HG03108 (cell line): ENCODE data around the gene MFNG.

Experiments
- ATAC-seq: cut with Tn5 transposase; IDR thresholded peaks from one replicate; pipeline ENCODE4 v1.9.1; 2021; ENCODE audit warnings: moderate library complexity; ENCODE audit not compliant: unreplicated experiment

Gene MFNG

DNA sequence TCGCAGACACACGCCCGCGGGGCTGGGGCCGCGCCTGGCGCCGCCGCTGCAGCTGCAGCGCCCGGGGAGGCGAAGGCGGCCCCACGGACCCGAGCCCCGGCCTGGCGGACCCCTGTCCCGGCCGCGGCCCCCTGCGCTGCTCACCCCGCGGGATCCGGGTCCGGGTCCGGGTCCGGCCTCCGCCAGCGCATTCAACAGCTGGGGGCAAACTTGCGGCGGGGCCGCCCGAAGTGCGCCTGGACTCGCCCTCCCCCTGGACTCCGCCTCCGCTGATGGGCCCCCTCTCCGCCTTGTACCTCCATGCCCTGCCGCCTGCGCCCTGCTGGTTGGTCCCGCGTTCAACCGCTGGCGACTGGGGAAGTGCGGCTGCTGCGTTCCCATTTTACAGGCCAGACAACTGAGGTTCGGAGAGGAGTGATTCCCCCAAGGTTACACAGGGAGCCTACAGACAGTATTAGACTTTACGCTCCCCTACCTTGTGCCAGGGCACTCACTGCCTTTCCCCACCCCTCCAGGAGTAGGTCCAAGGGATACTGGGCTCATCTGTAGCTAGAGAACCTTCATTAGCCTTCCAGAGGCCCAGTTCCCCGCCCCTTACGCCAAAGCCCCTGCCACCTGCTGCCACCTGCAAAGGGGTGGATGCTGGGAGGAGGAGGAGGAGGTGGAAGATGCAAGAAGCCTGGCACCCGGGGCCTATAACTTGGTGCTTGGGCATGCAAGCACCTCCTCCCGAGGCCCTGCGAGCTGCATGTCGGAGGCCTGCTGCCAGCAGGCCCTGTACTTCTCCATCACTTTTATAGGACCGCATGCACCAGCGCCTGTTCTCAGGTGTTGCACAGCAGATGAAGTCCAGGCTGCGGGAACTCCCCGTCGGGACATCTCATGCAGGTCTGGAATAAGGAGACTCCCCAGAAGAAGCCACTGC is 58.2 kb downstream of the MFNG start:
- ATAC-seq = no peak

DNA sequence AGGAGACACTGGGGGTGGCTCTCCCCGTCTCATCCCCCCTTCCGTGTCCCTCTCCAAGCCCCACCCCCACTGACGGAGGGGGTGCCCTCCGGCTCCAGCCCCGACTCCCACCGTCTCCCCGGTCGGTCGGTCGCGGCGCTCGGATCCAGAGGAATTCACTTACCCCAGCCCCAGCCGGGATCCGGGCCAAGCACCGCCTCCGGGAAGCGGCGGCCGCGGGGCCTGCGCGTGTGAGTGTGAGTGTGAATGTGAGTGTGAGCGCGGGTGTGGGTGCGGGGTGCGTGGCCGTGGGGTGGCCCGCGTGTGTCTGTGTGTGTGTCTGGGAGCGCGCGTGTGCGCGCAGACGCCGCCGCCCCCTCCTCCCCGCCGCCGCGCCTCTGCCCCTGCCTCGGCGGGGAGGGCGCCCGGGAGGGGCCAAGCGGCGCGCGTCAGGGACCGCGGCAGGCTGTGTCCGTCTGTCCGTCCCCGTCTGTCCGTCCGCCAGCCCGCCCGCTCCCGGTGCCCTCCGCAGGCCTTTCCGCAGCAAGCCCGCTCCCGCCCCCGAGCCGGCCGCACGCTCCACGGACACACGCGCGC is 59.0 kb downstream of the MFNG start, which contains the start of gene ELFN2:
Gene ELFN2, minus strand, starts transcription at position 345 of the 576 bp plus-strand sequence. CDS start 51,945 bp downstream, outside the sequence.
- no peak for ATAC-seq

DNA sequence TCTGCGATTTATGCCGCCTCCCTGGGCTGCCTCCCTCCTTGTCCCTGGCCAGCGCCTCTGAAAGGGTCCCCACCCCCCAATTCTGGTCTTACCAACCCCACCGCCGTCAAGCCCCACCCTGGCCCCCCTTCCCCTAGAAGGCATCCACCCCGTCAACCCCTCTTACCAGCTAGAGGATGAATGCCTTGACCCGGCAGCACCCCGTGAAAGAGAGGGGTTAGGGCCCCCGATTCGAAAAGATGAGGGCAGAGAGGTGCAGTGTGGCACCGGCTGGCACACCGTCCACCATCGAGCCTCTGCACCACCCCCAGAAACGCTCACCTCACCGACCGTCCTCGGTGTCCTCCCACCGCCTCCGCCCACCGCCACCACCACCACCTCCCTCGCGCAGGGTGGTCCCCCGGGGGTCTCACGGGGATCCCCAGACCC is 59.5 kb downstream of the MFNG start:
- ATAC-seq = no peak

DNA sequence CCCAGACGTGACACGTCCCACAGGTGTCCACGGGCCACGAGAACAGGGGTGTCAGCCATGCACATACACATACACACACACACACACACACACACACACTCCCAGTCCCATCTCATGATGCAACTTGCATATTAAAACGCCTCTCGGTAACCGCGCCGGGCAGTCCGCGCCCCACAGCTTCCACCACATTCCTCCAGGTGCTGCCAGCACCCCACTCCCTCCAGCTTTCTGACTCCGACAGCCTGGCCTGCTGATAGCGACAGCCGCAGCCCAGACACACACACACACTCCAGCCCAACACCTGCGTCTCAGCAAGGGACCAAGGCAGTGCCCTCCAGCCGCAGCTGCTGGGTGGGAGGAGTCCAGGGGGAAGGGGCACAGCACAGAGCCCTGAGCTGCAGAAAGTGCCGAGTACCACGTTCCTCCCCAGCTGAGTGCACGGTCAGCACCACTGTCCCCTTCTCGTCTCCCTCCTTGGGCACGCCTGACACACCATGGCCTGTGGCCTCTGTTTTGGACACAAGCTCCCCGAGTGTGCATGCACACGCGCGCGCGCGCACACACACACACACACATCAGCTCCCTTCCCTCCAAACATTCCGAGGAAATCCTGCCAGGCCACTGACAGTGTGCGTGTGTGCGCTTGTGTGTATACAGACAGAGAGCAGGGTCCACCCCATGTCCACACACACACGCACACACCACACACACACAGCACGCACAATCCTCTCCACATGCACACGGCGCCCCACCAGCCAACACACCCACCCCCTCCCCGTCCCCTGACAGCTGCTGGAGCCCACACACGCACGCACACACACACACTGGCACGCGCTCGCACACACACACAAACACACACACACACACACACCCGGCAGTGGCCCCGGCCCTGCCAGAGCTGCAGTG is 60.1 kb downstream of the MFNG start:
- no peak for ATAC-seq

DNA sequence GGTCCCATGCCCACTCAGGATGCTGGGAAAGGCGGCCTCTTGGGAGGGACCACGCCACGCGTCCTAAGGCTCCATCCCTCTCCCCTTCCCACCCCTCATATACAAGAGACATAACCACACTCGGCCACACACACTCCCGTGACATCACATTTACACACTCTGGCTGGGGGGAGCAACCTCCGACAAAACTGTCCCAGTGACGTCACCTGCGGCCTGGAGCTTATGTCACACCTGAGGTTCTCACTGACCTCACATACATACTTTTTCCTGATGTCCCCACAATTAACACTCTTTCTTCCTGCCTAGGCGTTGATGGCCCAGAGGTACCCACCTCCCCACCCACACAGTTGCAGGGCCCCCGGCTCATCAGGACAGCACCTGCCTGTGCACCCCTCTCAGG is 60.8 kb downstream of the MFNG start:
- ATAC-seq = no peak

DNA sequence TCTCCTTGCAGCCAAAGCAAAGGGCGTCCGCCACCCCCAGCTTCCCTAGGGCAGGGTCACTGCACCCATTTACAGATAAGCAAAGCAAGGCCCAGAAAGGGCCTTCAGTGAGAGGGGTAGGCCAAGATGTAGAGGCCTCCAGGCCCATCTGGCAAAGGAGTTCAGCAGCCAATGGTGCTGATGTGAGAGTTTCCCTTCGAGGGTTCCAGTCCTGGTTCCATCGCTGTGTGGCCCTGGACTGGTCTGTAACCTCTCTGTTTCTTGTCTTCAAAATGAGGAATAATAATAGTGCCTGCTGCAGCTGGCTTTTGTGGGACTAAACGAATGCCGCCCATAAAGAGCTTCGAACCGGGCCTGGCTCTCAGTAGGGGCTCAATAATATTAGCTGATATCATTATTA is 62.9 kb downstream of the MFNG start:
- no peak for ATAC-seq

DNA sequence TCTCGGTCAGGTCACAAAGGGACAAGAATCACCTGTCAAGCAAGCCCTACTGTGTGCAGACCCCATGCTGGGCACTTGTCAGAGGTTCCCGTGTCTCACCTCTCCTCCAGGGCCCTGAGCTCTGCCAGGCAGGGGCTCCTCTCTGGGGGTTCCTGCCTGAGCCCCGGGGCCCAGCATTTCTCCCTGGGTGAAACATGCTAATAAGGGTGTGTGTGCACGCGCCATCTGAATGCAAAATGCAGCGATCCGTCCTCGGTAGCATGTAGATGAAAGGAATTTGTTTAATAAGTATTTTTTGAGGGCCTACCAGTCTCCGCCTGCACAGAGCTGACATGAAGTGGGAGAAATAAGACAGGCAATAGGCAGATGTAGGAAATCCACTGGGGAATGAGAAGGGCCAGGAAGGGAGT is 64.7 kb downstream of the MFNG start:
- ATAC-seq = no peak

DNA sequence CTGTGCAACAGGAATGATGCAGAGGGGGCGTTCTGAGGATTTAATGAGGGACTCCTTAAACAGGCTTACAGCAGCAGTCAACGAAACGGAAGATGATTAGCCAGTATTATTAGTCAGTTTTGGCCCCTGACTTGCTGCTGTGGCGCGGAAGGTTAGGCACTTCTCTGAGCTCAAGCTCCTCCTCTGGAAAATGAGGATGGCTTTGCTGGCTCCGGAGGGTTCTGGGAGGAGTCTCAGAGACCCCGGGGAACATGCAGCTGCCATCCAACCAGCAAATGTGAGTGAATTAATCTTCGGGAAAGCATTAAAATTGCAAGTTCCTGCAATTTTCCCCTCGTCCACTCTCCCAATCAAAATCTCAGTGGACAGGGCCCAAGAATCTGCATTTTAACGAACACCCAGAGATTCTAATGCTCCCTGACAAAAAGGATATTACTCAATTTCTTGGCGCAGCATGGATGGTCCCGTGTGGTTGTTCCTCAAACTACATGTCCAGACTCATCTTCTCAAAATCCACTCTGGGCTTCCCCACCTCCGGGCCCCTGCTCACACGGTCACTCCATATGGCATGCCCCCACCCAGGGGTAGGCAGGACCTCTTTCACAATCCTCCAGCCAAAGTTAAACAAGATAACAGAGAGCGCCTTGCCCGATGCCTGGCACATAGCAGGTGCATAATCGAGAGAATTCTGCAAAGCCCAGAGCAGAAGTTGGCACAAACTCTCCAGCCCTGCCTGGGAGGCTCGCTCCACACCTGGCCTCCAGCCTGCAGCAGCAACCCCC is 65.3 kb downstream of the MFNG start:
- no peak for ATAC-seq

DNA sequence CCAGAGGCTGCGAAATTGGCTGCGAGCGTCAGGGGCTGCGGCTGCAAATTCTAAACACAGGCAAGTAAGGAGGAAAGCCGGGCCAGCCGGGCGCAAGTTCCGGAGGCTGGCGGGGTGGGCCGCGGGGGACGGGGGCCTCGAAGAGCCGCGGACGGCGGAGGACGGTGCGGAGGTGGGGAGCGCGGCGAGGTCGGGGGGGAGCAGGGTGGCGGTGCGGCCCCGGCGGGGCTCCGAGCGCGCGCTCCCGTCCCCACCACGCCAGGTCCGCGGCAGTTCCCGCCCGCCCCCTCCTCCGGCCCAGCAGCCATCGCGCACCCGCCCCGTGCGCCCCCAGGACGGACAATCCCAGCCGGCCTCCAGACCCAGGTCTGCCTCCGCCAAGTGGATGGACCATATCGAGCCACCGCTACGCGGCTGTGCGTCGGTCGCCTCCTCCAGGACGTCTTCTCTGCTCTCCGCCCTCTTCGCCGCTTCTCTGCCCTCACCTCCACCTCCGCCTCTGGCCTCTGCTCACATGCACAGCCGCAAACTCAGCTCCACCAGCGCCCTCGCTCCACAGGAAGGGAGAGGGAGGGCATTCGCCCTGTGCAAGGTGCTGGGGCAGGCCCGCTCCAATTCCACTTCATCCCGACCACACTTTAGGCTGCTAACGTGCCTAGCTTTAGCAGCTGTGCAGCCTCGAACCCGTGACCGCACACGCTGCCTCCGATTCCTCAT is 66.1 kb downstream of the MFNG start:
- no peak for ATAC-seq

DNA sequence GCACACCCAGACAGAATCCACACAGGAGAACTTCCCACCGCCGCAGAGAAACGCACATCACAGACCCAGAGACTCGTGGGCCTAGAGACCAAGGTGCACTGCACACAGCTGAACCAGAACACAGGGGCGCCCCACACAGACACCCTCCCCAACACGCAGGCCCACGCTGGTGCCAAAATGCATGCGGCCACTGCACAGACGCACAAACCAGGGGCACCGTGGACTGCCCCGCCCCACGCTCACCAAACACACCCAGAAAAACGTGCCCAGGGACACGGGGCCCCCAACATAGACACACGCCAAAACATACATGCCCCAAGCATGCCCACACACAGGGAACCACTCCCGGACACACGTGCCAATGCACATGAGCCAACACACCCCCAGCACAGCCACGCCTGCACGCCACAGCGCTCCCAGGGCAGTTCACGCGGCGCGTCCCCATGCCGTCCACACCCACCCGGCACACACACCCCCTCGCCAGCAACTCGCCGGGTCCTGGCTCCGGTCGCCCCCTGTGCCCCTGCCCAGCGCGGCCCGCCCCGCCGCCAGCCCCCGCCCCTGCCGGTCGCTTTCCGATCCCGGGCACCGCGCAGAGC is 66.7 kb downstream of the MFNG start:
- ATAC-seq = no peak
